GM19043 (cell line): ENCODE measurements around the gene FAM221B.

ENCODE experiments used
- ATAC-seq: cut with Tn5 transposase; IDR thresholded peaks from one replicate; pipeline ENCODE4 v1.9.1; 2021; ENCODE audit warnings: low read depth; ENCODE audit not compliant: unreplicated experiment

FAM221B gene

DNA sequence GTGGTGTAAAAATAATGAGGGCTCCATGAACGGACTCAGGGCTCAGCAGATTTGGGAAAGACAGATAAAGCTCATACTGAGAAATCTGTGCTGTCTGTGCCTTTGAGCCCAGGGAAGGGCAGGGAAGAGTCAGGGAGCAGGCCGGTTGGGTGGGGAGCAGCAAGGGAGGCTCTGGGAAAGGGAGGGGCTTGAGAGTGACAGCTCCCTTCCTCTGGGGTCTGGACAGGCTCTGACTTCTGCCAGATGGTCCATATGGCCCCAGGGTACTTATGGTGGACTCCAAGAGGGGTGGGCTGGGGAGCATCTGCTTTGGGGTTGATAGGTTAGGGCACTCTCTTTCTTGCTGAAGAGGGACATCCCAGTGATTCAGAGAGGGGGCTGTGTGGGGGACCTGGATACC lies 35.1 kb downstream of the FAM221B start:
- ATAC-seq, result no peak

GRCh38 chr9:35792826-35793225 lies 35.7 kb downstream of the FAM221B start:
- ATAC-seq, result no peak

DNA sequence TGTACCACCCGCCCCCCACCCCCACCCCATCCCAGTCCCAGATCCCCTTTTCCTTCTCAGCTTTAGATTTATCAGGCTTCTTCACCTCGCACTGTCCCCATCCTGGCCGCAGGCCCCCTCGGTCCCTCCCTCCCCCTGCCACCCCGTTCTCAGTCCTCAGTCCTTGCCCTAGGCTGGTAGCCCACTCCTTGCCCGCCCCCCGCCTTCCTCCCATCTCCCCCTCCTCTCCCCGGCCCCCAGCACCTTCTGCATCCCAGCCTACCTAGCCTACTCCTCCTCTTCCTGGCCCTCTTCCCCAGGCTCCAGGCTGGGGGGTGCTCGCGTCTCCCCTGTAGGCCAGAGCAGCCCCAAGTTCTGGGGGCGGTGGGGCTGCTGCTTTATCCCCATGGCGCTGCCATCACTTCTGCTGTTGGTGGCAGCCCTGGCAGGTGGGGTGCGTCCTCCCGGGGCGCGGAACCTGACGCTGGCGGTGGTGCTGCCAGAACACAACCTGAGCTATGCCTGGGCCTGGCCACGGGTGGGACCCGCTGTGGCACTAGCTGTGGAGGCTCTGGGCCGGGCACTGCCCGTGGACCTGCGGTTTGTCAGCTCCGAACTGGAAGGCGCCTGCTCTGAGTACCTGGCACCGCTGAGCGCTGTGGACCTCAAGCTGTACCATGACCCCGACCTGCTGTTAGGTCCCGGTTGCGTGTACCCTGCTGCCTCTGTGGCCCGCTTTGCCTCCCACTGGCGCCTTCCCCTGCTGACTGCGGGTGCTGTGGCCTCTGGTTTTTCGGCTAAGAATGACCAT lies 36.3 kb downstream of the FAM221B start:
- no peak for ATAC-seq

GRCh38 chr9:35791297-35791921 lies 37.1 kb downstream of the FAM221B start, which contains the start of gene NPR2:
NPR2 (plus strand) TSS chr9:35791591; CDS start chr9:35792409, 818 bp downstream.
- no peak for ATAC-seq

GRCh38 chr9:35790385-35791296 lies 37.9 kb downstream of the FAM221B start:
- ATAC-seq, result no peak

- ATAC-seq, result no peak
Measured at GRCh38 chr9:35790025-35790384, 38.5 kb downstream of the FAM221B start.

DNA sequence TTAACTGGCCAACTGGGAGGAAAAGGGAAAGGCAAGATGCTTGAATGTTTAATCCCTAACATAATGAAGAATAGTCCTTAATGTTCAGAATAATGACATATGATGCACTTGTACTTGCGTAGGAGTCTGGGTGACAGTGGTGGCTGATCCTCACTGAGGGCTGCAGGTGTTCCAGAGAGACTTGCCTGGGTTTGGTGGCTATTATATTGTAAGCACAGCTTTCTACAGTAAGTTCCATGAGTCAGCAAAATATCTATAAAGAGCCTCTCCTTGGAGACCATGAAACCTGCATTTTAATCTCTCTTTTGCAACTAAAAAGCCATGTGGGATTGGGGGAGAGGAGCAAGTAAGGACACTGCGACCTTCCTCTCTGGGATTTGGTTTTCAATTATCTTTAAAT lies 39.0 kb downstream of the FAM221B start:
- ATAC-seq, result no peak

DNA sequence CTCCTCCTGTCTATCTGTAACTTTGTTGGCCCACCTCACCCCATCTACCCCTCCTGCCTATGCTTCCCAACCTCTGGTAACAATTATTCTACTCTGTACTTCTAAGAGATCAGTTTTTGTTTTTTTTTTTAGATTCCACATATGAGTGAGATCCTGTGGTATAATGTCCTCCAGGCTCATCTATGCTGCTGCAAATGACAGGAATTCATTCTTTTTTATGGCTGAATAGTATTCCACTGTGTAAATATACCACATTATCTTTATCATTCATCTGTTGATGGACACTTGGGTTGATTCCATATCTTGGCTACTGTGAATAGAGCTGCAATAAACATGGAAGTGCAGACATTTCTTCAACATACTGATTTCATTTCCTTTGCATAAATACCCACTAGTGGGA lies 45.1 kb downstream of the FAM221B start:
- no peak for ATAC-seq

- no peak for ATAC-seq
Measured at GRCh38 chr9:35781066-35781465, 47.5 kb downstream of the FAM221B start.

DNA sequence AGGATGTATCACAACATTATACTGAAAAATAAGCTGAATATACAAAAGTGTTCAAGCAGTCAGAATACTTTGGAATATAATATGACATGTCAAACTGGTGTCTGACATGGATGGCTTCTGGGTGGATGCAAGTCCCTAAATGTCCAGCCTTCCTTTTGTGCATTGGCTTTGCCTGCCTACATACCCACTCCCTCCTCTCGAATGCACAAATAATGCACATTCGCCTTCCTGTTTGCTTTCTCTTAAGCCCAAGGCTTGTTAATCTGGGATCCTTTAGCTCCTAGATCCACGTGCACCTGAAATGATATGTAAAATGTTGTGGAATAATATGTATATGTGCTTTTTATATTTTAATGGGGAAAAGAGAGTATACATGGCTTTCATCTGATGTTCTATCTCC lies 50.0 kb downstream of the FAM221B start:
- ATAC-seq, result no peak

DNA sequence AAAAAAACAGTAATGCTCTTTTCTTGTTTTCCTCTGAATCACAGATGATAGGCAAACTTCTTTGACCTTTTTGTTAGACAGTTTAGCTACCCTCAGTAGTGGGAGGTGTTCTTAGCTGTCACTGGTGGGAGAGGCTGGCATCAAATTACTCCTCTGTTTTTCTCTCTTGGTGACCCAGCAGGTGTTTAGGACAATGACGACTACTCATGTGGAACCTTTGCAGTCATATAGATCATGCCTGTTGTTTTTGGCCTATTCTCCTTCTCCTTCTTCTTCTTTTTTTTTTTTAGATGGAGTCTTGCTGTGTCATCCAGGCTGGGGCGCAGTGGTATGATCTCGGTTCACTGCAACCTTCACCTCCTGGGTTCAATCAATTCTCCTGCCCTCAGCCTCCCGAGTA lies 52.5 kb downstream of the FAM221B start:
- ATAC-seq, result no peak

- ATAC-seq, result no peak
Measured at GRCh38 chr9:35774907-35775635, 53.5 kb downstream of the FAM221B start.

GRCh38 chr9:35771943-35772342 lies 56.6 kb downstream of the FAM221B start:
- no peak for ATAC-seq

DNA sequence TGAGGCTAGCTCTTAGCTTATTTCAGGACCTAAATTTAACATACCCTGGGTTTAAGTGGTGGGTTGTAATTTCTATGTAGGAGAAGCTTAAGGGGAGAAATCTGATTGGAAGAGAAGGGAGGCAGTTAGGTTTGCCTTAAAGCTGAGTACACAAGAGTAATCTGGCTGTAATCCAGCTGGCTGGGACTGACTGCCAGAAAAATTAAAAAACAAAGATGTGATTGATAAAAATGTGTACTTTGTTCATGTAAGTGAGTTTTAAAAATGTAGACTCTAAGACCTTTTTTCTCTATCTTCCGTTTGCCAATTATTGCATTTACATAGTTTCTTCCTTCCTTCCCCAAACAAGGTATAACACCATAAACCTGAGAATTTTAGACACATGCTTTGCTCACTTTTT lies 57.0 kb downstream of the FAM221B start:
- ATAC-seq, result no peak

- ATAC-seq, result no peak
Measured at GRCh38 chr9:35771075-35771433, 57.5 kb downstream of the FAM221B start.

DNA sequence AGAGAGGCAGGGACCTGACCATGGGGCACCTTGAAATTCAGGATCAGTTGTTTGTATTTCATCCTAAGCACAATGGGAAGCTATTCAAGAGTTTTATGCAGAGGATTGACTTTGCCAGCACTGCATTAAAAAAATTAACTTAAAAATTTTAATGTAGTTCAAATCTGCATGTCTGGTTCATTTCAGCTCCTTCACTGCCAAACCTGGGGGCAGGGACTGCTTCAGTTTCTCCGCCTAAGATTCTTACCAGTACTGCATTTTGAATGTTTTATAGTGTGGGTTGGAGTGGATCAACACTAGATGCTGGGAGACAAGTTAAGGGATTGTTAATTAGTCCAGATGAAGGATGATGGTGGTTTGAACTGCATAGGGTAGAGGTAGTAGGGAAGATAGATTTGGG lies 58.8 kb downstream of the FAM221B start:
- ATAC-seq, result no peak

DNA sequence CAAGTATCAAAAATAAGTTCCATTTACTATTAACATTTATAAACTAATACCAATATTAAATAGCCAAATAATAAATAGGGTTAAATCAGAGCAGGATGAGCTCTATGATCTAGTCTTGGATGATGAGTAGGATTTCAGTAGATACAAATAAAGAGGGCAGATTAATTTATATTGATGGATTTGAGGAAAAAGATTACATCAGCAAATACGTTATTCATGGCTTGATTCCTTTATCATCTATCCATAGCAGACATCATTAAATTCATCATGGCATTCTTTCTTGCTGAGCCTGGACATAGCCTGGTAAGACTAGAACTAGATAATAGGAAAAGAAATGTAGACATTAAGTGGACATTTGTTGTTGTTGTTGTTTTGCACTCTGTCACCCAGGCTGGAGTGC lies 61.1 kb downstream of the FAM221B start:
- ATAC-seq, result no peak

DNA sequence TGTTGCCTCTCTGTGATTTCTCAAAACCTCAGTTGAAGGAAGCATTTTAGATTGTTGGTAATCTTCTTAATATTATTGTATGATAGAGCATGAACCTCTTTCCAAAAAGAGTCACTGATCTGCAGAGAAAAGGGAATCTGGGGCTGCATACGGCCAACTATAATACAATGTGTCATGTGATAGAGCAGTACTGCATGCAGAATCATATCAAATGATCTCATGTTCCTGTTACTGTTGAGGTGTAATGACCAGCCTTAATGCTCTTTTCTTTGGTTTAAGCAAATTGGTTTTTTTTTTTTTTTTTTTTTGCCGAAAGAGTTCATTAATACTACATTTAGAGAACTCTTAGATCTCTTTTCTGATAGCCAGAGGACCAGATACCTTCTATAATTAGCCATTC lies 61.5 kb downstream of the FAM221B start:
- no peak for ATAC-seq
